ENCODE results near the gene VANGL1. TPM values are rescaled to one million over a fixed set of nuclear protein-coding genes. Genes with fewer than 3 reads are reported as not detected.
A peak's percentile ranks its signal among the peaks of the same experiment; 100 is the strongest.
"Not testable (repeated sequence)": the region's sequence is repeated elsewhere in the genome, so short reads cannot be mapped to it uniquely, and the experiment has no call there.

The VANGL1 gene
- total RNA-seq, 1 donor from 2014 or later = 13.8 TPM

- H3K79me2 ChIP-seq (ENCODE audit: insufficient read depth, low read length); H3K4me3 Mint-ChIP-seq (ENCODE audit: unreplicated experiment); FAIRE-seq; DNase-seq (ENCODE audit: low read depth); H3K27ac Mint-ChIP-seq (ENCODE audit: unreplicated experiment); H3K27me3 Mint-ChIP-seq (ENCODE audit: low read depth, unreplicated experiment); H3K9me3 ChIP-seq (ENCODE audit: insufficient read depth, low read depth, low read length); H3K4me2 ChIP-seq (ENCODE audit: low read length); H3K4me3 ChIP-seq (ENCODE audit: insufficient read depth, low read depth, low read length); H3K27me3 ChIP-seq (ENCODE audit: insufficient read depth, low read length); H3K36me3 Mint-ChIP-seq (ENCODE audit: low read depth, unreplicated experiment); H3K4me1 ChIP-seq (ENCODE audit: insufficient read depth, low read length); H2AFZ ChIP-seq (ENCODE audit: low read depth, low read length); H3K9ac ChIP-seq (ENCODE audit: low read length); H3K4me1 Mint-ChIP-seq (ENCODE audit: low read depth, unreplicated experiment); H3K27ac ChIP-seq (ENCODE audit: low read depth, low read length); H4K20me1 ChIP-seq (ENCODE audit: insufficient read depth, low read length); H3K36me3 ChIP-seq (ENCODE audit: insufficient read depth, low read length): not testable (repeated sequence)
- peaks cover 43% of the 10 kb centered on the region for H3K9me3 Mint-ChIP-seq (ENCODE audit: unreplicated experiment)
Observed at GRCh38 chr1:115637247-115637646, 4.5 kb upstream of the VANGL1 start.

GRCh38 chr1:115640384-115640783, 1.4 kb upstream of the VANGL1 start:
- peaks cover 7% of the 10 kb centered on the region for H3K4me1 ChIP-seq (ENCODE audit: insufficient read depth, low read length)
- peaks cover 30% of the 10 kb centered on the region for H3K79me2 ChIP-seq (ENCODE audit: insufficient read depth, low read length)
- no peak for FAIRE-seq
- no peak overlapping the region for H3K27ac Mint-ChIP-seq (ENCODE audit: unreplicated experiment)
- H3K27me3 Mint-ChIP-seq (ENCODE audit: low read depth, unreplicated experiment) = peaks cover 1% of the 10 kb centered on the region
- peaks cover 5% of the 10 kb centered on the region for H3K4me1 Mint-ChIP-seq (ENCODE audit: low read depth, unreplicated experiment)
- H2AFZ ChIP-seq (ENCODE audit: low read depth, low read length) = no peak overlapping the region
- H3K27me3 ChIP-seq (ENCODE audit: insufficient read depth, low read length) = no peaks in the 10 kb centered on the region
- H3K27ac ChIP-seq (ENCODE audit: low read depth, low read length) = no peak overlapping the region
- peak overlapping the region; percentile 34 for H3K4me3 Mint-ChIP-seq (ENCODE audit: unreplicated experiment)
- TF ChIP-seq EZH2 (IDR thresholded peaks at IDR 0.05; ENCODE audit: insufficient read depth, low read length) (no peak), CTCF (IDR thresholded peaks at IDR 0.05; ENCODE audit: insufficient read depth, low read depth, low read length) (no peak)
- H4K20me1 ChIP-seq (ENCODE audit: insufficient read depth, low read length) = peaks cover 24% of the 10 kb centered on the region
- H3K4me2 ChIP-seq (ENCODE audit: low read length) = no peak overlapping the region
- H3K9ac ChIP-seq (ENCODE audit: low read length) = no peak overlapping the region
- H3K36me3 ChIP-seq (ENCODE audit: insufficient read depth, low read length) = no peaks in the 10 kb centered on the region
- peaks cover 7% of the 10 kb centered on the region for H3K36me3 Mint-ChIP-seq (ENCODE audit: low read depth, unreplicated experiment)
- H3K4me3 ChIP-seq (ENCODE audit: insufficient read depth, low read depth, low read length) = no peak overlapping the region
- no peaks in the 10 kb centered on the region for H3K9me3 ChIP-seq (ENCODE audit: insufficient read depth, low read depth, low read length)
- no peak for DNase-seq (ENCODE audit: low read depth)
- H3K9me3 Mint-ChIP-seq (ENCODE audit: unreplicated experiment) = peaks cover 34% of the 10 kb centered on the region

GRCh38 chr1:115642168-115643072, 650 bp downstream of the VANGL1 start:
- H3K4me1 Mint-ChIP-seq (ENCODE audit: low read depth, unreplicated experiment) = peaks cover 5% of the 10 kb centered on the region
- peaks cover 38% of the 10 kb centered on the region for H4K20me1 ChIP-seq (ENCODE audit: insufficient read depth, low read length)
- peak overlapping the region; percentile 41 for H3K27ac ChIP-seq (ENCODE audit: low read depth, low read length)
- H3K36me3 ChIP-seq (ENCODE audit: insufficient read depth, low read length) = no peaks in the 10 kb centered on the region
- H3K27me3 ChIP-seq (ENCODE audit: insufficient read depth, low read length) = no peaks in the 10 kb centered on the region
- FAIRE-seq = no peak
- H3K27me3 Mint-ChIP-seq (ENCODE audit: low read depth, unreplicated experiment) = peaks cover 1% of the 10 kb centered on the region
- H3K79me2 ChIP-seq (ENCODE audit: insufficient read depth, low read length) = peaks cover 49% of the 10 kb centered on the region
- peak overlapping the region; percentile 88 for H3K4me3 Mint-ChIP-seq (ENCODE audit: unreplicated experiment)
- no peak for TF ChIP-seq CTCF (IDR thresholded peaks at IDR 0.05; ENCODE audit: insufficient read depth, low read depth, low read length)
- TF ChIP-seq EZH2 (IDR thresholded peaks at IDR 0.05; ENCODE audit: insufficient read depth, low read length) = no peak
- peak overlapping the region; percentile 96 for H3K4me2 ChIP-seq (ENCODE audit: low read length)
- peaks cover 16% of the 10 kb centered on the region for H3K4me1 ChIP-seq (ENCODE audit: insufficient read depth, low read length)
- peak; percentile 32 for DNase-seq (ENCODE audit: low read depth)
- peaks cover 15% of the 10 kb centered on the region for H3K9me3 Mint-ChIP-seq (ENCODE audit: unreplicated experiment)
- peak overlapping the region; percentile 84 for H3K9ac ChIP-seq (ENCODE audit: low read length)
- H3K36me3 Mint-ChIP-seq (ENCODE audit: low read depth, unreplicated experiment) = peaks cover 3% of the 10 kb centered on the region
- H2AFZ ChIP-seq (ENCODE audit: low read depth, low read length) = peak overlapping the region; percentile 90
- no peaks in the 10 kb centered on the region for H3K9me3 ChIP-seq (ENCODE audit: insufficient read depth, low read depth, low read length)
- H3K27ac Mint-ChIP-seq (ENCODE audit: unreplicated experiment) = peak overlapping the region; percentile 8
- peak overlapping the region; percentile 83 for H3K4me3 ChIP-seq (ENCODE audit: insufficient read depth, low read depth, low read length)
